Hematopoietic multipotent progenitor cell treated with erythropoietin and hydrocortisone succinate and interleukin-3 and kit ligand, for 4 days (in vitro differentiated cells): ENCODE data around the gene GCNT4.
A peak's percentile ranks its signal among the peaks of the same experiment; 100 is the strongest.

Experiments
- DNase-seq: peaks from one replicate; pipeline ENCODE4 v3.0.0-alpha.2; 2015

The GCNT4 gene

GRCh38 chr5:75049456-75050351, 2.7 kb downstream of the GCNT4 start:
- DNase-seq = peak; percentile 82

GRCh38 chr5:75048457-75048953, 3.9 kb downstream of the GCNT4 start:
- DNase-seq = no peak

GRCh38 chr5:75047356-75047755, 5.0 kb downstream of the GCNT4 start:
- DNase-seq = no peak

GRCh38 chr5:75046366-75047142, 5.8 kb downstream of the GCNT4 start:
- peak; percentile 76 for DNase-seq

- DNase-seq = no peak
Measured at GRCh38 chr5:75045071-75045470, 7.3 kb downstream of the GCNT4 start.

GRCh38 chr5:75044406-75044805, 8.0 kb downstream of the GCNT4 start:
- peak; percentile 22 for DNase-seq

- DNase-seq = no peak
Measured at GRCh38 chr5:75043633-75044264, 8.6 kb downstream of the GCNT4 start.

GRCh38 chr5:75042522-75042921, 9.8 kb downstream of the GCNT4 start:
- DNase-seq = no peak

- no peak for DNase-seq
Measured at GRCh38 chr5:75040973-75041372, 11.4 kb downstream of the GCNT4 start.

GRCh38 chr5:75037106-75037505, 15.3 kb downstream of the GCNT4 start:
- DNase-seq = no peak

- DNase-seq = no peak
Measured at GRCh38 chr5:75034137-75034739, 18.1 kb downstream of the GCNT4 start.

- no peak for DNase-seq
Measured at GRCh38 chr5:75031366-75031765, 21.0 kb downstream of the GCNT4 start.

GRCh38 chr5:75028090-75028489, 24.3 kb downstream of the GCNT4 start:
- no peak for DNase-seq

GRCh38 chr5:75023368-75024159, 28.8 kb downstream of the GCNT4 start:
- DNase-seq = no peak

- no peak for DNase-seq
Measured at GRCh38 chr5:75021800-75022199, 30.6 kb downstream of the GCNT4 start.

- no peak for DNase-seq
Measured at GRCh38 chr5:75021219-75021618, 31.1 kb downstream of the GCNT4 start.

- DNase-seq = no peak
Measured at GRCh38 chr5:75020016-75020656, 32.2 kb downstream of the GCNT4 start.

- no peak for DNase-seq
Measured at GRCh38 chr5:75018805-75019587, 33.4 kb downstream of the GCNT4 start.

- DNase-seq = no peak
Measured at GRCh38 chr5:75017971-75018370, 34.4 kb downstream of the GCNT4 start.

- no peak for DNase-seq
Measured at GRCh38 chr5:75016896-75017295, 35.5 kb downstream of the GCNT4 start.

GRCh38 chr5:75012748-75013147, 39.6 kb downstream of the GCNT4 start:
- no peak for DNase-seq
